HepG2 (cell line): ENCODE measurements around the gene DNASE1L2. TPM values are rescaled to one million over a fixed set of nuclear protein-coding genes. Genes with fewer than 3 reads are reported as not detected.

Experiments
- ATAC-seq: fragments of 200-7000 bp; cut with Tn5 transposase; 3 replicates; pipeline ENCODE4 v1.9.1; 2020; ENCODE audit warnings: mild to moderate bottlenecking, moderate library complexity
- BruUV-seq: library from RNA; stranded (reverse); fragments of 400-500 nt; replicated peaks from 2 replicates; lab custom pipeline; 2021; lab: Mats Ljungman, UMichigan
- CTCF ChIA-PET: fragments of 300-600 bp; formaldehyde crosslinking; extraction: SDS; loops from one replicate; lab custom pipeline; 2021; ENCODE audit warnings: low total read pairs, inconsistent platforms, low intra/inter-chr PET ratio; lab: Yijun Ruan, JAX
- POLR2A ChIA-PET: fragments of 350-600 bp; sonication (Branson Sonifier 250); formaldehyde crosslinking; loops from one replicate; lab custom pipeline; 2020; ENCODE audit warnings: antibody characterized with exemption, inconsistent platforms; lab: Yijun Ruan, JAX
- DNase-seq: peaks from one replicate; pipeline ENCODE4 v3.0.0-alpha.2; 2015; ENCODE audit warnings: low spot score
- FAIRE-seq: peaks from 3 replicates; lab custom pipeline; 2011; peaks lifted over from hg19 to GRCh38; lab: Jason Lieb, UNC
- H2AFZ ChIP-seq: one replicate; pipeline ENCODE4 v1.6.1; 2011; ENCODE audit warnings: low read length, inconsistent platforms
- H3K27ac ChIP-seq: fragments of 300-600 bp; 3 replicates; pipeline ENCODE4 v1.8.0; 2011; ENCODE audit warnings: mixed run types, mild to moderate bottlenecking, mixed read lengths, low read length, inconsistent platforms; ENCODE audit not compliant: insufficient read depth; ENCODE audit errors: extremely low read length
- H3K27me3 ChIP-seq, 2 experiments: fragments of 200-600 bp in 1 of 2; 2 replicates in 1 of 2; 3 replicates in 1 of 2; pipeline versions ENCODE4 v1.6.0 to v1.8.0; 2011; ENCODE audit warnings: low read length in 2 of 2, mild to moderate bottlenecking in 2 of 2, moderate library complexity in 2 of 2, inconsistent platforms in 1 of 2; ENCODE audit not compliant: insufficient read depth in 2 of 2, control insufficient read depth in 1 of 2
- H3K36me3 ChIP-seq, 2 experiments: fragments of 200-600 bp in 1 of 2; replicated peaks in 1 of 2; 2 replicates in 1 of 2; 3 replicates in 1 of 2; pipeline versions ENCODE4 v1.5.1 to v1.8.0; 2011; ENCODE audit warnings: low read length in 2 of 2, inconsistent platforms in 1 of 2; ENCODE audit not compliant: insufficient read depth in 2 of 2, control insufficient read depth in 1 of 2
- H3K4me1 ChIP-seq: 2 replicates; pipeline ENCODE4 v1.5.1; 2012; ENCODE audit warnings: low read length, inconsistent platforms; ENCODE audit not compliant: insufficient read depth
- H3K4me2 ChIP-seq: 2 replicates; pipeline ENCODE4 v1.6.0; 2011; ENCODE audit warnings: low read depth, low read length, inconsistent platforms
- H3K4me3 ChIP-seq, 3 experiments: fragments of 200-600 bp in 1 of 3; sonication (generic), shearing (Covaris generic) in 1 of 3; replicated peaks in 1 of 3; 2 replicates each; pipeline ENCODE4 v1.5.1; 2011 to 2016; ENCODE audit warnings: low read length in 3 of 3, inconsistent platforms in 2 of 3, low read depth in 2 of 3, mild to moderate bottlenecking in 2 of 3, control low read depth in 1 of 3, mixed read lengths in 1 of 3; ENCODE audit not compliant: insufficient read depth in 1 of 3
- H3K79me2 ChIP-seq: one replicate; pipeline ENCODE4 v1.6.1; 2011; ENCODE audit warnings: low read length, inconsistent platforms; ENCODE audit not compliant: insufficient read depth
- H3K9ac ChIP-seq: 2 replicates; pipeline ENCODE4 v1.6.0; 2011; ENCODE audit warnings: mild to moderate bottlenecking, low read depth, low read length, inconsistent platforms; ENCODE audit not compliant: insufficient read depth
- H3K9me3 ChIP-seq: 2 replicates; pipeline ENCODE4 v1.5.1; 2012; ENCODE audit warnings: mild to moderate bottlenecking, low read length
- H4K20me1 ChIP-seq: 2 replicates; pipeline ENCODE4 v1.6.0; 2011; ENCODE audit warnings: inconsistent platforms, mild to moderate bottlenecking, low read length, moderate library complexity; ENCODE audit not compliant: insufficient read depth
- CENPX ChIP-seq: sonication (generic); formaldehyde crosslinking; IDR thresholded peaks from 2 replicates; pipeline ENCODE4 v1.9.0; 2021; ENCODE audit warnings: mild to moderate bottlenecking, missing genetic modification reagents, moderate library complexity
- NONO ChIP-seq, 2 experiments: fragments of 450-650 bp in 1 of 2; sonication (generic) in 1 of 2; formaldehyde crosslinking in 1 of 2; IDR thresholded peaks in 1 of 2; conservative IDR thresholded peaks in 1 of 2; 2 replicates each; pipeline versions ENCODE4 v1.6.1 to v1.8.0; 2017 to 2022; ENCODE audit warnings: mild to moderate bottlenecking in 1 of 2, missing genetic modification reagents in 1 of 2, moderate library complexity in 1 of 2
- PRDM4 ChIP-seq: sonication (generic); formaldehyde crosslinking; IDR thresholded peaks from 2 replicates; pipeline ENCODE4 v1.9.0; 2021; ENCODE audit warnings: missing genetic modification reagents, borderline replicate concordance
- SALL1 ChIP-seq: sonication (generic); formaldehyde crosslinking; IDR thresholded peaks from 2 replicates; pipeline ENCODE4 v1.8.0; 2022; ENCODE audit warnings: mild to moderate bottlenecking, missing genetic modification reagents
- ZKSCAN8 ChIP-seq: IDR thresholded peaks from 2 replicates; pipeline ENCODE4 v1.6.1; 2016; ENCODE audit warnings: borderline replicate concordance, missing genetic modification reagents, missing compliant biosample characterization
- WGBS: methylation state at CpG from one replicate; pipeline ENCODE4 v1.1.6; 2017; ENCODE audit warnings: low lambda C conversion rate; 5-methylcytosine and 5-hydroxymethylcytosine counted together
- in situ Hi-C: cut with HindIII; loops from 2 replicates; pipeline ENCODE4 v1.10.0; 2017; ENCODE audit warnings: low pct_unique_long_range_greater_than_20kb; ENCODE audit not compliant: extremely low pct_ligation_motif_present
- intact Hi-C: fragments of 100-400 bp; cut with micrococcal nuclease; formaldehyde crosslinking; loops from one replicate; pipeline ENCODE4 v1.10.0; 2022; ENCODE audit not compliant: unreplicated experiment
- polyA plus RNA-seq, 8 experiments: library from polyadenylated mRNA; depleted of rRNA in 3 of 8; stranded (reverse) in 7 of 8; unstranded in 1 of 8; fragments of >200 nt; fragmentation: Illumina TruSeq in 4 of 8; extraction: Trizol in 4 of 8; gene quantifications; 2 replicates each; pipeline versions ENCODE4 v1.2.1 to v1.2.3, GENCODE V29; 2011 to 2016; ENCODE audit warnings: low read depth in 4 of 8, missing spikeins in 1 of 8, mixed read lengths in 1 of 8; ENCODE audit not compliant: insufficient read depth in 1 of 8
- total RNA-seq, 5 experiments: library from RNA; depleted of rRNA; stranded (reverse); fragments of >200 nt; fragmentation: Illumina TruSeq; extraction: Trizol; gene quantifications; 2 replicates each; pipeline ENCODE4 v1.2.3, GENCODE V29; 2016; ENCODE audit warnings: low read depth in 1 of 5

The DNASE1L2 gene
- total and polyA plus RNA-seq, 2 of the 13 experiments (the other 11 are each of a cell fraction or from before 2014, with no cell fraction given) = 0.44 to 0.50 TPM

GRCh38 chr16:2270588-2271470 is 34.6 kb downstream of the DNASE1L2 start:
- peaks cover 16% of the 10 kb centered on the region for H4K20me1 ChIP-seq
- no peaks in the 10 kb centered on the region for H3K9me3 ChIP-seq
- H3K9ac ChIP-seq = no peak overlapping the region
- H2AFZ ChIP-seq = no peak overlapping the region
- no TSS peak for BruUV-seq
- intact Hi-C loops = no loop called here
- POLR2A ChIA-PET = interaction anchor here (2.8 kb wide), 1 partner anchor 19 kb away, joined by 33 read pairs; the partner anchor contains the start of gene ECI1
- ATAC-seq (no peak), FAIRE-seq (no peak), DNase-seq (no peak)
- H3K4me2 ChIP-seq = no peak overlapping the region
- H3K27ac ChIP-seq = no peak overlapping the region
- peaks cover 24% of the 10 kb centered on the region for H3K4me1 ChIP-seq
- CTCF ChIA-PET = no interaction called here
- TF ChIP-seq SALL1 (CRISPR knock-in tag) = no peak
- TF ChIP-seq PRDM4 (CRISPR knock-in tag) = no peak
- no peak for TF ChIP-seq ZKSCAN8 (CRISPR knock-in tag)
- no peak for TF ChIP-seq CENPX
- no peak for TF ChIP-seq NONO (IDR thresholded peaks at IDR 0.05)
- no peak for TF ChIP-seq NONO (CRISPR knock-in tag; conservative IDR thresholded peaks at IDR 0.05)
- H3K36me3 ChIP-seq = 0 out of 5 replicates have a peak, but pooled peaks cover 0 to 2% of the 10 kb centered on the region in 2 experiments
- in situ Hi-C loops = no loop called here
- WGBS = 86% methylated on average over 5 of the region's 15 CpGs
- no peak overlapping the region for H3K4me3 ChIP-seq
- H3K27me3 ChIP-seq = peaks cover 0 to 6% of the 10 kb centered on the region in 2 experiments; a peak in 4 of 5 replicates
- peaks cover 24% of the 10 kb centered on the region for H3K79me2 ChIP-seq
